ENCODE data around the gene PDZD2. TPM values are rescaled to one million over a fixed set of nuclear protein-coding genes. Genes with fewer than 3 reads are reported as not detected.

Gene PDZD2
- total and polyA plus RNA-seq, 2 experiments from 2014 or later, result 8.3 to 16.9 TPM

- Histone ChIP-seq H3K79me2 (replicated peaks; ENCODE audit: insufficient read depth) (no peaks in the 10 kb centered on the region), H3K4me1 (ENCODE audit: insufficient read depth) (peaks cover 34% of the 10 kb centered on the region), H3K36me3 (ENCODE audit: insufficient read depth) (no peaks in the 10 kb centered on the region), H4K20me1 (replicated peaks; ENCODE audit: insufficient read depth) (no peaks in the 10 kb centered on the region), H3K4me3 (no peak overlapping the region), H3K27ac (ENCODE audit: low read depth) (0 out of 2 replicates have a peak overlapping the region, but pooled peaks have one; percentile 8), H3F3A (replicated peaks; ENCODE audit: low read depth) (no peaks in the 10 kb centered on the region), H2AFZ (no peak overlapping the region), H3K9me2 (ENCODE audit: insufficient read depth) (no peaks in the 10 kb centered on the region), H3K4me2 (no peak overlapping the region), H3K27me3 (ENCODE audit: insufficient read depth) (no peaks in the 10 kb centered on the region)
- no peak for DNase-seq (ENCODE audit: low spot score)
- Mint-ChIP-seq H3K27me3 (ENCODE audit: insufficient read depth, low read depth, poor library complexity) (peaks cover 3% of the 10 kb centered on the region), H3K4me3 (no peak overlapping the region), H3K36me3 (ENCODE audit: low read depth) (no peaks in the 10 kb centered on the region; the same call in 2 of the 3 replicates), H3K27ac (no peak overlapping the region), H3K9me3 (no peaks in the 10 kb centered on the region), H3K4me1 (peaks cover 25% of the 10 kb centered on the region)
- TF ChIP-seq POLR2AphosphoS5 (IDR thresholded peaks at IDR 0.05; ENCODE audit: low read depth) (no peak), JUNB (IDR thresholded peaks at IDR 0.05; ENCODE audit: unreplicated experiment) (no peak), REST (IDR thresholded peaks at IDR 0.05; ENCODE audit: unreplicated experiment) (no peak), CTCF (conservative IDR thresholded peaks at IDR 0.05; ENCODE audit: low read depth in 2 of 2) (no peak), ZNF331 (CRISPR knock-in tag; IDR thresholded peaks at IDR 0.05; ENCODE audit: low read depth) (no peak), EZH2 (IDR thresholded peaks at IDR 0.05; ENCODE audit: low read depth, unreplicated experiment) (no peak), CREB1 (CRISPR knock-in tag; IDR thresholded peaks at IDR 0.05; ENCODE audit: low read depth) (no peak), ZNF114 (CRISPR knock-in tag; IDR thresholded peaks at IDR 0.05) (no peak), STAT1 (IDR thresholded peaks at IDR 0.05; ENCODE audit: unreplicated experiment) (no peak), ETS1 (IDR thresholded peaks at IDR 0.05) (no peak), EZH2phosphoT487 (IDR thresholded peaks at IDR 0.05; ENCODE audit: unreplicated experiment) (no peak), ZNF462 (CRISPR knock-in tag; IDR thresholded peaks at IDR 0.05) (no peak), NANOG (IDR thresholded peaks at IDR 0.05; ENCODE audit: borderline replicate concordance) (no peak)
- no peak for ATAC-seq
Observed at GRCh38 chr5:32030222-32030621, 391.3 kb downstream of the PDZD2 start.

Measured in GM23338 (cell line).